Parathyroid adenoma (tissue), 2 donors: ENCODE measurements around the gene LAD1.

ENCODE experiments used
- H2AFZ ChIP-seq: fragments of 300-600 bp; sonication (generic); one replicate; pipeline ENCODE4 v1.7.0; 2017; ENCODE audit warnings: antibody characterized with exemption, mild to moderate bottlenecking
- H3K27ac ChIP-seq: fragments of 300-600 bp; sonication (generic); one replicate; pipeline ENCODE4 v1.7.0; 2017
- H3K27me3 ChIP-seq: fragments of 300-600 bp; sonication (generic); one replicate; pipeline ENCODE4 v1.7.0; 2017; ENCODE audit warnings: low read length; ENCODE audit not compliant: control insufficient read depth, insufficient read depth
- H3K36me3 ChIP-seq: fragments of 300-600 bp; sonication (generic); one replicate; pipeline ENCODE4 v1.7.0; 2017; ENCODE audit warnings: low read length; ENCODE audit not compliant: control insufficient read depth, insufficient read depth
- H3K4me1 ChIP-seq: fragments of 300-600 bp; sonication (generic); one replicate; pipeline ENCODE4 v1.7.0; 2017; ENCODE audit warnings: control low read depth
- H3K4me2 ChIP-seq: fragments of 300-600 bp; sonication (generic); one replicate; pipeline ENCODE4 v1.7.0; 2017; ENCODE audit warnings: low read length
- H3K4me3 ChIP-seq: fragments of 300-600 bp; sonication (generic); one replicate; pipeline ENCODE4 v1.7.0; 2017; ENCODE audit warnings: low read depth, low read length
- H3K79me2 ChIP-seq: fragments of 300-600 bp; sonication (generic); one replicate; pipeline ENCODE4 v1.7.0; 2017; ENCODE audit warnings: control low read depth
- H3K9ac ChIP-seq: fragments of 300-600 bp; sonication (generic); one replicate; pipeline ENCODE4 v1.7.0; 2017; ENCODE audit warnings: mild to moderate bottlenecking
- H3K9me3 ChIP-seq: fragments of 300-600 bp; sonication (generic); one replicate; pipeline ENCODE4 v1.7.0; 2017; ENCODE audit warnings: low read length; ENCODE audit not compliant: control insufficient read depth
- CTCF ChIP-seq: fragments of 300-600 bp; sonication (generic); IDR thresholded peaks from one replicate; pipeline ENCODE4 v1.7.0; 2017; ENCODE audit warnings: antibody characterized with exemption, mild to moderate bottlenecking
- donor health status: primary hyperparathyroidism.

The LAD1 gene

GRCh38 chr1:201346987-201347386, 52.1 kb downstream of the LAD1 start:
- H2AFZ ChIP-seq: no peak overlapping the region
- no peak for TF ChIP-seq CTCF
- no peak overlapping the region for H3K4me2 ChIP-seq
- H3K27ac ChIP-seq: no peak overlapping the region
- no peaks in the 10 kb centered on the region for H3K36me3 ChIP-seq
- H3K4me3 ChIP-seq: no peak overlapping the region
- no peaks in the 10 kb centered on the region for H3K4me1 ChIP-seq
- no peaks in the 10 kb centered on the region for H3K9me3 ChIP-seq
- H3K79me2 ChIP-seq: no peaks in the 10 kb centered on the region
- no peaks in the 10 kb centered on the region for H3K27me3 ChIP-seq
- no peak overlapping the region for H3K9ac ChIP-seq

GRCh38 chr1:201346337-201346939, 52.7 kb downstream of the LAD1 start:
- H3K27ac ChIP-seq: no peak overlapping the region
- no peaks in the 10 kb centered on the region for H3K79me2 ChIP-seq
- H3K4me2 ChIP-seq: no peak overlapping the region
- no peaks in the 10 kb centered on the region for H3K27me3 ChIP-seq
- no peak overlapping the region for H3K9ac ChIP-seq
- no peak overlapping the region for H3K4me3 ChIP-seq
- H3K4me1 ChIP-seq: no peaks in the 10 kb centered on the region
- H2AFZ ChIP-seq: no peak overlapping the region
- TF ChIP-seq CTCF: peak; percentile 47
- no peaks in the 10 kb centered on the region for H3K9me3 ChIP-seq
- no peaks in the 10 kb centered on the region for H3K36me3 ChIP-seq

GRCh38 chr1:201345081-201345355, 54.1 kb downstream of the LAD1 start:
- Histone ChIP-seq H3K27ac (no peak overlapping the region), H3K4me2 (no peak overlapping the region), H3K9ac (no peak overlapping the region), H3K79me2 (no peaks in the 10 kb centered on the region), H3K36me3 (no peaks in the 10 kb centered on the region), H3K9me3 (no peaks in the 10 kb centered on the region), H3K4me1 (no peaks in the 10 kb centered on the region), H3K27me3 (no peaks in the 10 kb centered on the region), H2AFZ (no peak overlapping the region), H3K4me3 (no peak overlapping the region)
- no peak for TF ChIP-seq CTCF

- Histone ChIP-seq H3K9me3 (no peaks in the 10 kb centered on the region), H3K27ac (no peak overlapping the region), H3K79me2 (no peaks in the 10 kb centered on the region)
Observed at GRCh38 chr1:201344206-201345080, 54.7 kb downstream of the LAD1 start.

More at GRCh38 chr1:201344206-201345080, 54.7 kb downstream of the LAD1 start:
- TF ChIP-seq CTCF: no peak
- Histone ChIP-seq H3K4me3 (no peak overlapping the region), H3K4me1 (no peaks in the 10 kb centered on the region), H3K9ac (no peak overlapping the region), H3K27me3 (no peaks in the 10 kb centered on the region), H3K4me2 (no peak overlapping the region), H2AFZ (no peak overlapping the region), H3K36me3 (no peaks in the 10 kb centered on the region)
